Spleen (tissue), 11 donors: ENCODE data around the gene PDLIM4. TPM values are rescaled to one million over a fixed set of nuclear protein-coding genes. Genes with fewer than 3 reads are reported as not detected.

ENCODE experiments used
- DNase-seq: peaks from one replicate; pipeline ENCODE4 v3.0.0-alpha.2; 2020
- H3K27ac ChIP-seq, 8 donors: fragments of 200-600 bp; sonication (generic) in 7 of 8; 1 replicate in 4 of 8; 2 replicates in 4 of 8; pipeline versions ENCODE4 v1.5.0 to v1.8.0; 2016 to 2021; ENCODE audit warnings: inconsistent platforms in 4 of 8, mild to moderate bottlenecking in 4 of 8, moderate library complexity in 1 of 8
- H3K27me3 ChIP-seq, 7 donors: fragments of 200-600 bp; sonication (generic) in 6 of 7; replicated peaks in 1 of 7; 1 replicate in 4 of 7; 2 replicates in 3 of 7; pipeline versions ENCODE4 v1.5.0 to v1.8.0; 2016 to 2021; ENCODE audit warnings: inconsistent platforms in 3 of 7, mild to moderate bottlenecking in 1 of 7
- H3K36me3 ChIP-seq, 6 donors: fragments of 200-600 bp; sonication (generic) in 5 of 6; 1 replicate in 4 of 6; 2 replicates in 2 of 6; pipeline versions ENCODE4 v1.5.0 to v1.8.0; 2016 to 2021; ENCODE audit warnings: inconsistent platforms in 2 of 6
- H3K4me1 ChIP-seq, 6 donors: fragments of 200-600 bp; sonication (generic) in 5 of 6; 1 replicate in 3 of 6; 2 replicates in 3 of 6; pipeline versions ENCODE4 v1.5.0 to v1.8.0; 2016 to 2021; ENCODE audit warnings: inconsistent platforms in 3 of 6
- H3K4me3 ChIP-seq, 8 donors: fragments of 200-600 bp; sonication (generic) in 7 of 8; 1 replicate in 4 of 8; 2 replicates in 4 of 8; pipeline versions ENCODE4 v1.5.0 to v1.8.0; 2016 to 2021; ENCODE audit warnings: inconsistent platforms in 4 of 8, mild to moderate bottlenecking in 4 of 8, moderate library complexity in 2 of 8
- H3K9me3 ChIP-seq, 8 donors: fragments of 200-600 bp; sonication (generic) in 7 of 8; 1 replicate in 4 of 8; 2 replicates in 4 of 8; pipeline versions ENCODE4 v1.5.0 to v1.8.0; 2016 to 2021; ENCODE audit warnings: inconsistent platforms in 4 of 8
- CTCF ChIP-seq, 11 experiments: fragments of 200-600 bp in 7 of 11; fragments of 450-650 bp in 4 of 11; sonication (generic) in 4 of 11; IDR thresholded peaks in 8 of 11; conservative IDR thresholded peaks in 3 of 11; 1 replicate in 7 of 11; 2 replicates in 4 of 11; pipeline versions ENCODE4 v1.4.0 to v1.8.0; 2016 to 2021; ENCODE audit warnings: antibody characterized with exemption in 11 of 11, inconsistent platforms in 4 of 11, mild to moderate bottlenecking in 1 of 11
- POLR2A ChIP-seq, 3 donors: fragments of 450-650 bp; IDR thresholded peaks; one replicate each; pipeline ENCODE4 v1.5.1; 2017; ENCODE audit warnings: antibody characterized with exemption in 3 of 3, mild to moderate bottlenecking in 1 of 3
- POLR2AphosphoS5 ChIP-seq, 3 donors: sonication (generic); formaldehyde crosslinking; IDR thresholded peaks; one replicate each; pipeline ENCODE4 v1.5.1; 2017; ENCODE audit warnings: antibody characterized with exemption in 3 of 3
- WGBS, 5 donors: extraction: QIAGEN DNeasy Blood & Tissue Kit in 3 of 5; methylation state at CpG; one replicate each; pipeline versions ENCODE4 v1.1.5 to v1.1.7; 2013 to 2018; 5-methylcytosine and 5-hydroxymethylcytosine counted together
- intact Hi-C: fragments of 100-400 bp; cut with DNase I; formaldehyde crosslinking; loops from one replicate; pipeline ENCODE4 v1.15.0; 2023; ENCODE audit warnings: low total_unique reads
- polyA plus RNA-seq, 3 donors: library from polyadenylated mRNA; stranded (reverse); fragments of 200-250 nt; gene quantifications; one replicate each; pipeline ENCODE4 v1.2.1, GENCODE V29; 2013
- total RNA-seq, 7 donors: library from RNA; depleted of rRNA in 3 of 7; stranded (reverse); fragments of >200 nt in 3 of 7; fragmentation: NEBNext Ultra II Directional in 4 of 7; extraction: Animal tissue kit (Norgen Biotek cat#: 25700) in 4 of 7; gene quantifications; one replicate each; pipeline versions ENCODE4 v1.1.0 to v1.2.1, GENCODE V29; 2016 to 2021
- donor health status: healthy with polysubstance abuse.
- donor health status: DM: no; HTN: no; CAD: no; lungs with moderate emphysema.
- donor health status: DM: no; HTN: no; CAD: no.
- donor health status: Bipolar disorder and iron deficiency.
- donor health status: healthy.
- donor health status: DM: no; HTN: no; CAD: no.
- donor health status: DM: yes; HTN: yes; CAD: no.

Gene PDLIM4
- total and polyA plus RNA-seq, 10 donors, result 3.5 to 17.4 (median 9.0) TPM

DNA sequence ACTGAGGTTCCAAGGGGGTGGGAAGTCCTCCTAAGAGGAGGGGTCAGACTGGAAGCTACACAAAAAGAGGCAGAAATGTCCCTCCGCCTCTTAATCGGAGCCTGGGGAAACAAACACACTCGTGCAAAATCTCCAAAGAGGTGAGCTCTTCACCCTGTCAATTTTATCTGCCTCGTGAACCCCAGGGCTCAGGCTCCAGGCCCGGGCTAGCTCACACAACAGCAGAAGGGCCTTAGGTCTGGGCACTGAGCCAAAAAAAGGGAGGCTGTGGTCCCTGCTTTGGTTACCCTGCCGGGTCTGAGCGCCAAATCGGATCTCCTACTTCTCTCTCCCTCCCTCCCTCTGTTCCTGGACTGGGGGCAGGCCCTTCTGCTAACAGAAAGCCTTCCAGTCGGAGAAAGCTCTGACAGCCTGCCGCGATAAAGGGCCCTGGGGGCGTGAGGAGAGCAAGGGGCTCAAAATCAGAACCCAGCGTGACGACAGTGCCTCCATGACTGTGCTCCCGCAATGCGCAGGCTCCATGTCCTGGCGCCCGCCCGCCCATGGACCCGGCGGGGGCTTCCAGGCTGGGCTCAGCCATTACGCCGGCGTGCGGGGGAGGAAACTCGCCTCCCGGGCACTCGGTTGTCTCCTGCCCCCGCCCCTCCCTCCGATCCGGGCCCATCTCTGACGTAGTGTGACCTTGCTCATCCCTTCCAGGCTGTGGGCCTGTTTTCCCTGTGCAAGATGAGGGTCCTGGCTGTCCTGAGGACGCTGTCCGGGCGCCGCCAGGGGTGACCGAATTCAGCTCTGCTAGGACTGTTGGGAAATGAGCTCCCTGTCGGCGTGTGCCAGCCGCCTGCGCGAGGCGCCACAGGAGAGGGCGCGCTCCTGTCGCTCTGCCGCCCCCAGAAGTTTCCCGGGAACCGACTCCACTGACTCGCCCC lies 35.8 kb downstream of the PDLIM4 start:
- H3K9me3 ChIP-seq, result no peaks in the 10 kb centered on the region
- peak; percentile 93 for DNase-seq
- TF ChIP-seq CTCF (IDR thresholded peaks at IDR 0.05 in 8 of 11, conservative IDR thresholded peaks at IDR 0.05 in 3 of 11), result peak in 2 of 11 experiments; percentile 20 to 26
- TF ChIP-seq POLR2A (IDR thresholded peaks at IDR 0.05), result no peak
- TF ChIP-seq POLR2AphosphoS5 (IDR thresholded peaks at IDR 0.05), result peak in 2 of 3 donors; percentile 35 to 60
- WGBS, 5 donors, result 2 to 5% (median 3%) methylated on average over 34 to 50 of the region's 50 CpGs
- intact Hi-C loops, result no loop called here
- peak overlapping the region; percentile 80 to 98 (median 95) for H3K27ac ChIP-seq
- H3K4me1 ChIP-seq, result peaks cover 8 to 68% (median 31%) of the 10 kb centered on the region in 6 donors
- H3K27me3 ChIP-seq, result peaks cover 0 to 37% (median 5%) of the 10 kb centered on the region in 7 donors
- H3K36me3 ChIP-seq, result no peaks in the 10 kb centered on the region
- peak overlapping the region; percentile 59 to 77 (median 64) for H3K4me3 ChIP-seq

DNA sequence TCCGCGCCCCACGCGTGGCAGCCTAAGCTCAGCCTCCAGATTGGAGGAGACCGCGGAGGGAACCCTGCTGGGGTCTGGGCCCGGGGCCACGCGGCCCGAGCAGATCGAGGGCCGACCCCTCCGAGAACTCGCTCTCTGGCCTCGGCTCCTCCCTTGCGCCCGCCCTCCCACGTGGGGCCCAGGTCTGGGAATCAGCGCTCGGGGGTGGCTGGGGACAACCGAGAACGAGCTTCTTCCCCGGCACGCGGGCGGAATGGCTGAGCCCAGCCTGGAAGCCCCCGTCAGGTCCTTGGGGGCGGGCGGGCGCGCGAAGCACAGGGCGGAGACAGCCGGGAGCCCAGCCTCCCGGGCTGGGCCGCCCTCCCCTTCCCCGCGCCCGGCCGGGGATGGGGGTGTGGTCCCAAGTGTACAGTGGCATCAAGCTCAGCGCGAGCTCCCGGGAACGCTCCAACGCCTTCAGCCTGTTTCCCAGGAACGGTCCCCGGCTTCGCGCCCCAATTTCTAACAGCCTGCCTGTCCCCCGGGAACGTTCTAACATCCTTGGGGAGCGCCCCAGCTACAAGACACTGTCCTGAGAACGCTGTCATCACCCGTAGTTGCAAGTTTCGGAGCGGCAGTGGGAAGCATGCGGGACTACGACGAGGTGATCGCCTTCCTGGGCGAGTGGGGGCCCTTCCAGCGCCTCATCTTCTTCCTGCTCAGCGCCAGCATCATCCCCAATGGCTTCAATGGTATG lies 36.7 kb downstream of the PDLIM4 start, which contains the start of gene SLC22A4:
SLC22A4 (plus strand) TSS at position 403 of the 736 bp plus-strand sequence; CDS start at position 626, 223 bp downstream.
- peak; percentile 76 to 87 (median 87) for TF ChIP-seq POLR2AphosphoS5 (IDR thresholded peaks at IDR 0.05)
- peak in 1 of 11 experiments; percentile 14 for TF ChIP-seq CTCF (IDR thresholded peaks at IDR 0.05 in 8 of 11, conservative IDR thresholded peaks at IDR 0.05 in 3 of 11)
- peak in 1 of 3 donors; percentile 66 for TF ChIP-seq POLR2A (IDR thresholded peaks at IDR 0.05)
- intact Hi-C loops, result no loop called here
- peak; percentile 95 for DNase-seq
- Histone ChIP-seq H3K4me3 (peak within 1 kb of the TSS; percentile 59 to 77 (median 64)), H3K27ac (peak within 1 kb of the TSS; percentile 80 to 98 (median 95)), H3K36me3 (no peaks in the 10 kb centered on the region), H3K4me1 (peaks cover 8 to 73% (median 31%) of the 10 kb centered on the region in 6 donors), H3K27me3 (peaks cover 0 to 37% (median 5%) of the 10 kb centered on the region in 7 donors), H3K9me3 (no peaks in the 10 kb centered on the region)
- WGBS, 5 donors, result 0 to 1% (median 1%) methylated on average over 21 to 63 of the region's 63 CpGs

- WGBS, 5 donors, result 2 to 9% (median 3%) methylated on average over 22 to 50 of the region's 50 CpGs
- H3K9me3 ChIP-seq, result no peaks in the 10 kb centered on the region
- DNase-seq, result peak; percentile 92
- H3K27ac ChIP-seq, result peak overlapping the region; percentile 80 to 98 (median 95)
- peak overlapping the region; percentile 59 to 77 (median 64) for H3K4me3 ChIP-seq
- H3K27me3 ChIP-seq, result peaks cover 0 to 37% (median 5%) of the 10 kb centered on the region in 7 donors
- peaks cover 8 to 74% (median 31%) of the 10 kb centered on the region in 6 donors for H3K4me1 ChIP-seq
- H3K36me3 ChIP-seq, result no peaks in the 10 kb centered on the region
- TF ChIP-seq CTCF (IDR thresholded peaks at IDR 0.05 in 8 of 11, conservative IDR thresholded peaks at IDR 0.05 in 3 of 11) (no peak), POLR2A (IDR thresholded peaks at IDR 0.05) (peak in 1 of 3 donors; percentile 65), POLR2AphosphoS5 (IDR thresholded peaks at IDR 0.05) (peak; percentile 80 to 91 (median 82))
- intact Hi-C loops, result no loop called here
Measured at GRCh38 chr5:132294728-132295504, 37.4 kb downstream of the PDLIM4 start.
